K562 (cell line): ENCODE results near the gene PNMA8A. TPM values are rescaled to one million over a fixed set of nuclear protein-coding genes. Genes with fewer than 3 reads are reported as not detected.

ENCODE experiments used
- CBX5 ChIP-seq: IDR thresholded peaks from 2 replicates; pipeline ENCODE4 v1.6.1; 2014; ENCODE audit warnings: low read depth, borderline replicate concordance
- E2F6 ChIP-seq, 2 experiments: IDR thresholded peaks; 2 replicates each; pipeline ENCODE4 v1.6.1; 2011; ENCODE audit warnings: borderline replicate concordance in 1 of 2, control low read depth in 1 of 2, low read depth in 1 of 2, low read length in 1 of 2, mild to moderate bottlenecking in 1 of 2, mixed read lengths in 1 of 2, moderate library complexity in 1 of 2; ENCODE audit not compliant: insufficient read depth in 1 of 2, insufficient read length in 1 of 2, poor library complexity in 1 of 2, severe bottlenecking in 1 of 2; ENCODE audit errors: extremely low read depth in 1 of 2
- L3MBTL2 ChIP-seq: fragments of 450-650 bp; IDR thresholded peaks from 2 replicates; pipeline ENCODE4 v1.6.1; 2016; ENCODE audit warnings: mild to moderate bottlenecking, moderate library complexity
- MTA1 ChIP-seq: fragments of 450-650 bp; IDR thresholded peaks from 2 replicates; pipeline ENCODE4 v1.6.1; 2017; ENCODE audit warnings: borderline replicate concordance
- PURB ChIP-seq: sonication (generic); formaldehyde crosslinking; IDR thresholded peaks from 2 replicates; pipeline ENCODE4 v1.9.0; 2021; ENCODE audit warnings: low read depth, mild to moderate bottlenecking, missing genetic modification reagents
- TAF1 ChIP-seq: IDR thresholded peaks from 2 replicates; pipeline ENCODE4 v1.6.1; 2011; ENCODE audit warnings: mild to moderate bottlenecking, low read length, moderate library complexity; ENCODE audit not compliant: insufficient read depth, control insufficient read depth, severe bottlenecking; ENCODE audit errors: extremely low read depth
- TBP ChIP-seq: optimal IDR thresholded peaks from 2 replicates; pipeline ENCODE3; 2011; ENCODE audit warnings: low read depth, low read length, improper control_type of control experiment
- USF1 ChIP-seq: sonication (generic); formaldehyde crosslinking; IDR thresholded peaks from 2 replicates; pipeline ENCODE4 v1.9.0; 2022; ENCODE audit warnings: mild to moderate bottlenecking, missing genetic modification reagents
- USF2 ChIP-seq: sonication (generic); formaldehyde crosslinking; IDR thresholded peaks from 2 replicates; pipeline ENCODE4 v1.5.0; 2020; ENCODE audit warnings: missing genetic modification reagents
- YY1 ChIP-seq, 3 experiments: IDR thresholded peaks; 2 replicates each; pipeline ENCODE4 v1.6.1; 2011; ENCODE audit warnings: low read length in 2 of 3, mild to moderate bottlenecking in 2 of 3, moderate library complexity in 2 of 3, borderline replicate concordance in 1 of 3, control low read depth in 1 of 3, low read depth in 1 of 3; ENCODE audit not compliant: insufficient read depth in 3 of 3, insufficient replicate concordance in 2 of 3, control insufficient read depth in 1 of 3, insufficient read length in 1 of 3; ENCODE audit errors: extremely low read depth in 1 of 3
- ZBTB40 ChIP-seq, 2 experiments: fragments of 450-650 bp in 1 of 2; sonication (generic) in 1 of 2; formaldehyde crosslinking in 1 of 2; IDR thresholded peaks; 2 replicates each; pipeline versions ENCODE4 v1.7.1 to v1.9.0; 2016 to 2022; ENCODE audit warnings: inconsistent platforms in 1 of 2, mild to moderate bottlenecking in 1 of 2, missing genetic modification reagents in 1 of 2
- ZNF23 ChIP-seq: fragments of 250-450 bp; sonication (Bioruptor Pico); IDR thresholded peaks from 2 replicates; pipeline ENCODE4 v1.4.0; 2020; ENCODE audit warnings: mild to moderate bottlenecking
- ZNF316 ChIP-seq: fragments of 450-650 bp; IDR thresholded peaks from 2 replicates; pipeline ENCODE4 v1.6.1; 2016
- polyA plus RNA-seq, 8 experiments: library from polyadenylated mRNA; depleted of rRNA in 4 of 8; stranded (reverse) in 5 of 8; unstranded in 3 of 8; fragments of >200 nt; fragmentation: Nextera tagmentation in 2 of 8; fragmentation: Illumina TruSeq in 1 of 8; extraction: Ambion mirVana in 2 of 8; extraction: Trizol in 1 of 8; gene quantifications; 2 replicates each; pipeline versions ENCODE4 v1.2.1 to v1.2.3, GENCODE V29; 2011 to 2014; ENCODE audit warnings: inconsistent platforms in 1 of 8, missing spikeins in 1 of 8
- total RNA-seq, 7 experiments: library from RNA; depleted of rRNA in 6 of 7; stranded (reverse); fragments of >200 nt in 6 of 7; fragmentation: Illumina TruSeq in 2 of 7; extraction: Trizol in 2 of 7; gene quantifications; 2 replicates each; pipeline versions ENCODE4 v1.2.1 to v1.2.3, GENCODE V29; 2011 to 2021; ENCODE audit warnings: low replicate concordance in 1 of 7

The PNMA8A gene
- total and polyA plus RNA-seq, 9 of the 15 experiments (the other 6 are each of a cell fraction or from before 2014, with no cell fraction given) = 6.6 to 23.8 (median 14.9) TPM

GRCh38 chr19:46520616-46521015 lies 49.3 kb upstream of the PNMA8A start (continued):
- TF ChIP-seq USF1 (CRISPR knock-in tag) (peak; percentile 82), CBX5 (no peak), ZNF316 (no peak), TBP (peak; percentile 57), YY1 (IDR thresholded peaks at IDR 0.05; ENCODE audit: borderline replicate concordance in 1 of 3, control insufficient read depth in 1 of 3, extremely low read depth in 1 of 3, insufficient read depth in 3 of 3, insufficient read length in 1 of 3, insufficient replicate concordance in 2 of 3, low read depth in 1 of 3, low read length in 2 of 3) (peak in 2 of 3 experiments; percentile 47 to 81), TAF1 (peak; percentile 28), MTA1 (no peak), USF2 (CRISPR knock-in tag) (peak; percentile 86), E2F6 (IDR thresholded peaks at IDR 0.05; ENCODE audit: borderline replicate concordance in 1 of 2, extremely low read depth in 1 of 2, insufficient read depth in 1 of 2, insufficient read length in 1 of 2, low read depth in 1 of 2, low read length in 1 of 2, poor library complexity in 1 of 2, severe bottlenecking in 1 of 2) (peak in 1 of 2 experiments; percentile 41), L3MBTL2 (peak; percentile 37; the same call in 1 of the 2 replicates), ZNF23 (CRISPR knock-in tag) (no peak), ZBTB40 (IDR thresholded peaks at IDR 0.05) (no peak), ZBTB40 (CRISPR knock-in tag; IDR thresholded peaks at IDR 0.05) (no peak), PURB (no peak)
